Stomach (tissue), 9 donors: ENCODE data around the gene ITGAE. TPM values are rescaled to one million over a fixed set of nuclear protein-coding genes. Genes with fewer than 3 reads are reported as not detected.

Experiments
- DNase-seq, 2 donors: peaks; one replicate each; pipeline versions ENCODE4 v3.0.0 to v3.0.0-alpha.2; 2013 to 2019
- H3K27ac ChIP-seq, 5 donors: fragments of 200-600 bp in 4 of 5; sonication (generic) in 4 of 5; one replicate each; pipeline ENCODE4 v1.5.1; 2013 to 2019; ENCODE audit warnings: mild to moderate bottlenecking in 1 of 5, moderate library complexity in 1 of 5
- H3K27me3 ChIP-seq, 3 donors: fragments of 200-600 bp; sonication (generic); one replicate each; pipeline ENCODE4 v1.5.1; 2017 to 2019; ENCODE audit warnings: mixed run types in 1 of 3
- H3K36me3 ChIP-seq, 4 donors: fragments of 200-600 bp; sonication (generic); 1 replicate in 3 of 4; 2 replicates in 1 of 4; pipeline ENCODE4 v1.5.1; 2016 to 2019
- H3K4me1 ChIP-seq, 4 donors: fragments of 200-600 bp; sonication (generic); one replicate each; pipeline ENCODE4 v1.5.1; 2016 to 2019
- H3K4me3 ChIP-seq, 4 donors: fragments of 200-600 bp; sonication (generic) in 3 of 4; one replicate each; pipeline ENCODE4 v1.5.1; 2016 to 2019; ENCODE audit warnings: mild to moderate bottlenecking in 1 of 4
- H3K9me3 ChIP-seq, 4 donors: fragments of 200-600 bp; sonication (generic); one replicate each; pipeline ENCODE4 v1.5.1; 2016 to 2019
- EP300 ChIP-seq: sonication (generic); formaldehyde crosslinking; IDR thresholded peaks from one replicate; pipeline ENCODE4 v1.6.1; 2017; ENCODE audit warnings: antibody characterized with exemption
- POLR2A ChIP-seq, 4 donors: fragments of 450-650 bp; IDR thresholded peaks; one replicate each; pipeline ENCODE4 v1.6.1; 2016; ENCODE audit warnings: antibody characterized with exemption in 4 of 4, control low read depth in 2 of 4, mild to moderate bottlenecking in 1 of 4, moderate library complexity in 1 of 4
- POLR2AphosphoS5 ChIP-seq, 3 donors: sonication (generic); formaldehyde crosslinking; IDR thresholded peaks; one replicate each; pipeline ENCODE4 v1.6.1; 2016; ENCODE audit warnings: antibody characterized with exemption in 3 of 3
- WGBS, 5 donors: extraction: QIAGEN DNeasy Blood & Tissue Kit in 3 of 5; methylation state at CpG; one replicate each; pipeline versions ENCODE4 v1.1.5 to v1.1.7; 2013 to 2018; 5-methylcytosine and 5-hydroxymethylcytosine counted together
- intact Hi-C: fragments of 100-400 bp; cut with DNase I; formaldehyde crosslinking; loops from one replicate; pipeline ENCODE4 v1.15.1; 2023; ENCODE audit warnings: low total_unique reads
- polyA plus RNA-seq, 3 donors: library from polyadenylated mRNA; stranded (reverse); fragments of 200-250 nt; gene quantifications; one replicate each; pipeline ENCODE4 v1.2.3, GENCODE V29; 2013
- total RNA-seq, 5 donors: library from RNA; depleted of rRNA; stranded (reverse); fragments of >200 nt; gene quantifications; one replicate each; pipeline versions ENCODE4 v1.1.0 to v1.2.3, GENCODE V29; 2014 to 2016
- TF ChIP-seq, protein P1 (sequence below), 7 experiments: fragments of 450-650 bp in 4 of 7; fragments of 200-600 bp in 3 of 7; sonication (generic) in 3 of 7; IDR thresholded peaks; one replicate each; pipeline ENCODE4 v1.5.1; 2016 to 2019; ENCODE audit warnings: antibody characterized with exemption in 7 of 7, control low read depth in 2 of 7, mild to moderate bottlenecking in 1 of 7
- donor health status: healthy with polysubstance abuse.
- donor health status: Bipolar disorder and iron deficiency.
- donor health status: healthy.

ITGAE gene
- total and polyA plus RNA-seq, 8 donors, result 4.5 to 66.8 (median 31.0) TPM

- no peaks in the 10 kb centered on the region for H3K9me3 ChIP-seq
- H3K36me3 ChIP-seq, result no peaks in the 10 kb centered on the region
- intact Hi-C loops, result no loop called here
- TF ChIP-seq, protein P1, sequence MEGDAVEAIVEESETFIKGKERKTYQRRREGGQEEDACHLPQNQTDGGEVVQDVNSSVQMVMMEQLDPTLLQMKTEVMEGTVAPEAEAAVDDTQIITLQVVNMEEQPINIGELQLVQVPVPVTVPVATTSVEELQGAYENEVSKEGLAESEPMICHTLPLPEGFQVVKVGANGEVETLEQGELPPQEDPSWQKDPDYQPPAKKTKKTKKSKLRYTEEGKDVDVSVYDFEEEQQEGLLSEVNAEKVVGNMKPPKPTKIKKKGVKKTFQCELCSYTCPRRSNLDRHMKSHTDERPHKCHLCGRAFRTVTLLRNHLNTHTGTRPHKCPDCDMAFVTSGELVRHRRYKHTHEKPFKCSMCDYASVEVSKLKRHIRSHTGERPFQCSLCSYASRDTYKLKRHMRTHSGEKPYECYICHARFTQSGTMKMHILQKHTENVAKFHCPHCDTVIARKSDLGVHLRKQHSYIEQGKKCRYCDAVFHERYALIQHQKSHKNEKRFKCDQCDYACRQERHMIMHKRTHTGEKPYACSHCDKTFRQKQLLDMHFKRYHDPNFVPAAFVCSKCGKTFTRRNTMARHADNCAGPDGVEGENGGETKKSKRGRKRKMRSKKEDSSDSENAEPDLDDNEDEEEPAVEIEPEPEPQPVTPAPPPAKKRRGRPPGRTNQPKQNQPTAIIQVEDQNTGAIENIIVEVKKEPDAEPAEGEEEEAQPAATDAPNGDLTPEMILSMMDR (IDR thresholded peaks at IDR 0.05), result no peak
- TF ChIP-seq POLR2A (IDR thresholded peaks at IDR 0.05), result no peak
- no peak for TF ChIP-seq EP300
- no peak for TF ChIP-seq POLR2AphosphoS5 (IDR thresholded peaks at IDR 0.05)
- no peak for DNase-seq
- 79 to 87% (median 84%) methylated on average over 24 to 27 of the region's 27 CpGs for WGBS, 5 donors
- peaks cover 0 to 31% (median 4%) of the 10 kb centered on the region in 3 donors for H3K27me3 ChIP-seq
- H3K4me3 ChIP-seq, result no peak overlapping the region
- peaks cover 0 to 19% (median 8%) of the 10 kb centered on the region in 4 donors for H3K4me1 ChIP-seq
- H3K27ac ChIP-seq, result no peak overlapping the region
Observed at GRCh38 chr17:3678821-3679530, 122.0 kb downstream of the ITGAE start.

DNA sequence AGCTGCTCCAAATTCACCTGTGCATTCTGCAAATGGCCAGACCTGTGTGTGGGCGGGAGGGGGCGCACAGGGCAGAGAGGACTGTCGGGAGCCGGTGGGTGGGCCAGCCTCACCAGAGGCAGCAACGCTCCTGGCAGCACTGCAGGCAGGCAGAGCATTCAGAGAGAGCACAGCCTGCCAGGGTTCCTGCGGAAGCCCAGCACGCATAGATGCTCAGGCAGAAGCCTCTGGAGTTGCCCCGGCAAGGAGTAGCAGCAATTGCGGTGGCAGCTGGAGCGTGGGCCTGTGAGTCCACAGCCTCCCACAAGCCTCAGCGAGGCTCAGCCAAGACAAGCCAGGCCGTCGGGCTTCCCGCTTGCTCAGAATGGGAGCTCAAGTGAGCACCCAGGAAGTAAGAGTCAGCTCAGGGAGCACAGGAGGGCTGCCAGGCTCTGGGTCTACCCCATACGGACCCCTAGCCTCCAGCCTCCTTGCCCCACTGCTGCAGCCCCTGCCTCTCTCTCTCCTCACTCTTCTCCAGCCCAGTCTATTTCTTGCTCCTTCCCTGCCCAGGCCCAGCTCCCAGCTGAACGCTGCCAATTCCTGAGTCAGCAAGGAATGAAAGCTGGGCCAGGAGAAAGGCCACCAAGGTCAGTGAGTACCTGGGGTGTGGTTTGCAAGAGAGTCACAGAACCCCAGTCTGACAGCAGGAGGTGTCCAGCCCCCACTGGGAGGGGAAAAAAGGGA is 122.7 kb downstream of the ITGAE start:
- peaks cover 0 to 19% (median 8%) of the 10 kb centered on the region in 4 donors for H3K4me1 ChIP-seq
- 52 to 63% (median 55%) methylated on average over 10 to 16 of the region's 16 CpGs for WGBS, 5 donors
- H3K27me3 ChIP-seq, result peaks cover 0 to 24% (median 0%) of the 10 kb centered on the region in 3 donors
- TF ChIP-seq POLR2AphosphoS5 (IDR thresholded peaks at IDR 0.05) (no peak), POLR2A (IDR thresholded peaks at IDR 0.05) (no peak), EP300 (no peak)
- TF ChIP-seq, protein P1 (IDR thresholded peaks at IDR 0.05), result no peak
- H3K36me3 ChIP-seq, result no peaks in the 10 kb centered on the region
- H3K9me3 ChIP-seq, result no peaks in the 10 kb centered on the region
- DNase-seq, result no peak
- no peak overlapping the region for H3K4me3 ChIP-seq
- intact Hi-C loops, result no loop called here
- H3K27ac ChIP-seq, result no peak overlapping the region

DNA sequence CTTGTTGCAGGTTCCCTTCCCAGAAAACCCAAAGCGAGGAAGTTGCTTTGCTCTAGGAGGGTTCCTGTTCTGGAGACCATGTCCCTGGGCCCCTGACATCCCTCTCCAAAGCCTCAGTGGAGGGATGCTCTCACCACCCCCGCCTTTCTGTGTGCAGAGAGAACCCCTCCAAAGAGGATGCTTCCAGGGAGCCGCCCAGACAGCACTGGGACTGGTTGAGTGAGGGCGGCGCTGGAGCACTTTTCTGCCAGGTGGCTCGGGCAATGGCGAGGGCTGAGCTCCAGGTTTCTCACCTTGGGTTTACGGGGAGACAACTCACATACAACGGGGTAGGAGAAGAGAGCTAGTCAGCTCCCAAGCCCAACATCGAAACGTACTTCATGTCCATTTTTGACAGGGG is 125.1 kb downstream of the ITGAE start:
- Histone ChIP-seq H3K9me3 (no peaks in the 10 kb centered on the region), H3K4me3 (no peak overlapping the region), H3K27ac (no peak overlapping the region), H3K36me3 (peaks cover 0 to 12% (median 5%) of the 10 kb centered on the region in 4 donors), H3K4me1 (peaks cover 0 to 14% (median 4%) of the 10 kb centered on the region in 4 donors), H3K27me3 (peaks cover 0 to under 1% (median 0%) of the 10 kb centered on the region in 3 donors)
- TF ChIP-seq, protein P1 (IDR thresholded peaks at IDR 0.05), result no peak
- TF ChIP-seq EP300, result no peak
- TF ChIP-seq POLR2AphosphoS5 (IDR thresholded peaks at IDR 0.05), result no peak
- no peak for TF ChIP-seq POLR2A (IDR thresholded peaks at IDR 0.05)
- no peak for DNase-seq
- 81 to 85% (median 83%) methylated on average over 6 to 11 of the region's 11 CpGs for WGBS, 5 donors
- intact Hi-C loops, result no loop called here

DNA sequence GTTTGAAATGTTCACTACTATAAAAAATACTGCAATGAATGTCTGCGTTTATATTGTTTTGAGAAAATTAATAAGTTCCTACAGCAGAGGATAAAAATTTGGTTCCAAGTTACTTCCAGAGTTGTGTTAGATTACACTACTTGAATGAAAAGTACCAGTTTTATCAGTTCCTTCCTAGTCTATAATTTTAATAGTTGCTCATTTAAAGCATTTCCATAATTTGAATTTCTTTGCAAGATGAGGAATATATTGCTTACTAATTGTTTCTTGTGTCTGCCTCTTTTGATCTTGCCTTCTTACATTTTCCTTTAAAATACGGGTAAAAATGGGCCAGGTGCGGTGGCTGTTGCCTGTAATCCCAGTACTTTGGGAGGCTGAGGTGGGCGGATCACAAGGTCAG is 128.4 kb downstream of the ITGAE start:
- H3K36me3 ChIP-seq, result peaks cover 0 to 15% (median 5%) of the 10 kb centered on the region in 4 donors
- intact Hi-C loops, result no loop called here
- H3K4me3 ChIP-seq, result no peak overlapping the region
- no peak for DNase-seq
- H3K4me1 ChIP-seq, result peaks cover 12 to 21% (median 16%) of the 10 kb centered on the region in 4 donors
- TF ChIP-seq POLR2A (IDR thresholded peaks at IDR 0.05) (no peak), POLR2AphosphoS5 (IDR thresholded peaks at IDR 0.05) (no peak)
- H3K27ac ChIP-seq, result no peak overlapping the region
- no peaks in the 10 kb centered on the region for H3K9me3 ChIP-seq
- no peaks in the 10 kb centered on the region for H3K27me3 ChIP-seq
- 97 to 99% (median 98%) methylated on average over 4 of the region's 4 CpGs for WGBS, 5 donors
